ENCODE results near the gene TMC6.
"Not testable (repeated sequence)": the region's sequence is repeated elsewhere in the genome, so short reads cannot be mapped to it uniquely, and the experiment has no call there.

Gene TMC6

GRCh38 chr17:78159575-78160158, 31.1 kb upstream of the TMC6 start:
- no peak for DNase-seq (ENCODE audit: low read depth in 2 of 2)

- no peak for DNase-seq (ENCODE audit: low read depth in 2 of 2)
Observed at GRCh38 chr17:78154903-78155811, 26.6 kb upstream of the TMC6 start.

DNA sequence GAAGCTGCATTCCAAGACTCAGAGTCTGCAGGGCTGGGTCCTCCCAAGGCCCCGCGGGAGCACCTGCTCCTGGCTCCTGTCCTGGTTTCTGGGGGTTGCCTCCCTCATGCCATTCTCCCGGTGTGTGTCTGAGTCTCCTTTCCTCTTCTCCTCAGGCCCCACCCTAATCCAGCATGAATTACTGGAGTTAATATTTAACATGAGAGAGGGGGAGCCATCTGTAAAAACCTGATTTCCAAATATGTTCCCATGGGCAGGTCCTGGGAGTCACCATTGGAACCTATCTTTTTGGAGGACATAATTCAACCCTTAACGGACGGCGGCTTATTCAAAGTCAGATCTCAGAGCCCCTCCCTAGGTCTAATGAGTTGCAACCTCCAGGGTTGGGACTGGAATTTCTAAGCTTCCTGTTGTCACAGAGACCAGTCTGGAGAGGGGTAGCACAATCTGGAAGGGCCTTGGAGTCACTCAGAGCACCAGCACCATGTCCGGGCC, 23.0 kb upstream of the TMC6 start:
- no peak for DNase-seq (ENCODE audit: low read depth in 2 of 2)

DNA sequence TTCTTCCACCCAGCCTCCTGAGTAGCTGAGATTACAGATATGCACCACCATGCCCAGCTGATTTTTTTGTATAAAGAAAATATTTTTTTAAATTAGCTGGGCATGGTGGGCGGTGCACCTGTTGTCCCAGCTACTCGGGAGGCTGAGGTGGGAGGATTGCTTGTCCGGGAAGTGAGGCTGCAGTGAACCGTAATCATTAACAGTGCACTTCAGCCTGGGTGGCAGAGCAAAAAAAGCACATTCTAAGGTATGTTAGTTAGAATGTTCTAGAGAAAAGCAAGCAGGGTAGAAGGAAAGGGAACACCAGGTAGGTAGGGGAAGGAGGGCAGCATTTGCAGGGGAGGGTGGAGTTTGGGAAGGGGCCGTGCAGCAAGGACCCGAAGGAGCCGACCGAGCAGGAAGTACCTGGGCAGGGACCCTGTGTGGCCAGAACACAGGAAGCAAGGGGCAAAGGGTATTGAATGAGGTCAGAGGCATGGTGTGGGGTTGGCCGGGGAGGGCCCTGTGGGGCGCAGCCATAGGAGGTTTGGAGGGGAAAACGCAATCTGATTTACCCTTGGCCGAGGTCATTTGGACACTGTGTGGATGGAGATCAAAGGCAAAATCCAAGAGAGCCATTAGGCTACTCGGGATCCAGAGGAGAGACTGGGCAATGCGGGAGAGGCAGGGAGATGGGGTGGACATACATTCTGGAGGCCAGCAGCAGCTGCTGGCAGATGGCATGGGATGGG, 19.9 kb upstream of the TMC6 start:
- DNase-seq (ENCODE audit: low read depth in 2 of 2): no peak

- no peak for DNase-seq (ENCODE audit: low read depth in 2 of 2)
Observed at GRCh38 chr17:78147315-78147998, 18.9 kb upstream of the TMC6 start.

- DNase-seq (ENCODE audit: low read depth in 2 of 2): no peak
Observed at GRCh38 chr17:78146881-78147280, 18.3 kb upstream of the TMC6 start.

DNA sequence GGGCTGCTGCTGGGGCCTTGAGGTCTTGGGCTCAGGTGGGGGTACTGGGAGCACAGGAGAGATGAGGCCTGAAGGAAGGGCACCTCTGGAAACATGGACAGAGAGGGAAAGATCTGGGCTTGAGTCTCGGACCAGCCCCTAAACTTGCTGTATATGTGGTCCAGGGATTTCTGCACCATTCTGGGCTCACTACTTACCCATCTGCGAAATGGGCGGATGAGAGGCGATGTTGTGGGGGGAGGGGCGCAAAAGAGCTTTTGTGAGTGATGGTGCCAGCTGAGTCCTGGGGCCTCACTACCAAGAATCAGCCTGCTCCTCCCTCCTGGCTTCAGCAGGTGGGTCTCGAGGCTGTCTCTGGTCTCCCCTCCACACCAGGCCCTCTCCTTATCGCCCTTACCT, 17.9 kb upstream of the TMC6 start:
- DNase-seq (ENCODE audit: low read depth in 2 of 2): no peak

DNA sequence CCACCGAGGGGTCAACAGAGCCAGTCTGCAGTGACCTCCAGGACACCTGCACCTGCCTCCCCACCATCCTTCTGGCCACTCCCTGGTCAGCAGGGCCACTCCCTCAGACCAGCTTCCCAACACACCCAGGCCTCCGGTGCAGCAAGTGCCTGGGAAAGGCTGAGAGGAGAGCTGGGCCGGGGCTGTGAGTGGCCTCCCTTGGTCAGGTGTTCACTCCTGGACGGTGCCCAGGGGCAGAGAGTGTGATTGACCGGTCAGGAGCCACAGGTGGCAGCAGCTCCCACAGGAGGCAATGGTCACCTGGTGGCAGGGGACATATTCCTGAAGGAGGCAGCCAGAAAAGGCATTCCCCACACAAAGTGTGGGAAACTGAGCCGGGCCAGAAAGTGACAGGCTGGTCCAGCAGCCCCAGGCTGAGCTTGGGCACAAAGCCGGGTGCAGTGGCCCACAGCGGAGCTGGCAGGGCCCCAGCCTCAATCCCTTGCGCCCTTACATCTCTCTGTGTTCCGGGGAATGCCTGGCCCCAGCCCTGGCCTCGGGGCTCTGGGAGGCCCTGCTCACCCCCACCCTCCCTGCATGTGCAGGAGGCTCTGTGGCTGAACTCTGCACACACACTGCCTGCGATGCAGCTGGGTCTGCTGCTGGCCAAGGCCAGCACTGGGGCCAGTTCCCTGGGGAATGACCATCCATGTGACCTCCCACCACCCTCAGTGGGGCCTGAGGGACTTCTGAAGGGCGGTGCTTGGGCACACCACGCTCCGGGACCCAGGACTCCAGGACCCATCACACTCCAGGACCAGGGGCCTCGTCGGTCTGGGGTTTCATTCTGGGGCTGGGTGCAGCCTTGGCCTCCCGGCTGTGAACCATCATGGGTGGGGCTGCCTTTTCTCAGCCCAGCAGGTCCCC, 16.4 kb upstream of the TMC6 start:
- DNase-seq (ENCODE audit: low read depth in 2 of 2): no peak

GRCh38 chr17:78144147-78144719, 15.7 kb upstream of the TMC6 start:
- no peak for DNase-seq (ENCODE audit: low read depth in 2 of 2)

- no peak for DNase-seq (ENCODE audit: low read depth in 2 of 2)
Observed at GRCh38 chr17:78143214-78144146, 14.9 kb upstream of the TMC6 start.

- DNase-seq (ENCODE audit: low read depth in 2 of 2): no peak
Observed at GRCh38 chr17:78142119-78142861, 13.7 kb upstream of the TMC6 start.

DNA sequence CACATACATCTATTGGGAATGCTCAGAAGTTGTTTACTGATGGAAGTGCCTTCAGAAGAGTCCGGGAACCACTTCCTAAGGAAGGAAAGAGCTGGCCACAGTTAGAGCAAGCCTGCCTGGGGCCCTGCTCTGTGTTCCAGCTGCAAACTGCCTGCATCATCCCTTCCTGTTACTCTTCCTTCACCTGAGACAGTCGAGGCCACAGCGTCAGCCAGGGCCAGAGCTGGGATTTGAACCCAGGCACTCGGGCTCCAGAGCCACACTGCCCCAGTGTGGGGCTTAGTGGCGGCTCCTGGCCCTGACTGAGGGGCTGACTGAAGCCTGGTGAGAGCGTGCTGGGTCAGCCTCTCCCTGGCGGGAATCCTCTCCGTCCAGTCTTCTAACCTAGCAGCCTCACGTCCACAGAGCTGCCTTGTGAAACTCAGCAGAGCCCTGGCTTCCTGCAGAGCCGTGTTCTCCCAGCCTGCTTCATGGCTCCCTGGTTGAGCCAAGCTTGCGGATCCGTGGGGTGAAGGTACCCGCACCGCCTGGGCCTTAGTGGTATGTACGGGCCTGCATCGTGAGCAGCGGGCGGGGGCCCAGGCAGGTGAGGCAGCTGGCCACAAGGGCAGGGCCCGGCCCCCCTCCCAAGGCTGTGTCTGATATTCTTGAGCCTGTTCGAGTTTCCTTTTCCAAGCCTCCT, 13.0 kb upstream of the TMC6 start:
- no peak for DNase-seq (ENCODE audit: low read depth in 2 of 2)

DNA sequence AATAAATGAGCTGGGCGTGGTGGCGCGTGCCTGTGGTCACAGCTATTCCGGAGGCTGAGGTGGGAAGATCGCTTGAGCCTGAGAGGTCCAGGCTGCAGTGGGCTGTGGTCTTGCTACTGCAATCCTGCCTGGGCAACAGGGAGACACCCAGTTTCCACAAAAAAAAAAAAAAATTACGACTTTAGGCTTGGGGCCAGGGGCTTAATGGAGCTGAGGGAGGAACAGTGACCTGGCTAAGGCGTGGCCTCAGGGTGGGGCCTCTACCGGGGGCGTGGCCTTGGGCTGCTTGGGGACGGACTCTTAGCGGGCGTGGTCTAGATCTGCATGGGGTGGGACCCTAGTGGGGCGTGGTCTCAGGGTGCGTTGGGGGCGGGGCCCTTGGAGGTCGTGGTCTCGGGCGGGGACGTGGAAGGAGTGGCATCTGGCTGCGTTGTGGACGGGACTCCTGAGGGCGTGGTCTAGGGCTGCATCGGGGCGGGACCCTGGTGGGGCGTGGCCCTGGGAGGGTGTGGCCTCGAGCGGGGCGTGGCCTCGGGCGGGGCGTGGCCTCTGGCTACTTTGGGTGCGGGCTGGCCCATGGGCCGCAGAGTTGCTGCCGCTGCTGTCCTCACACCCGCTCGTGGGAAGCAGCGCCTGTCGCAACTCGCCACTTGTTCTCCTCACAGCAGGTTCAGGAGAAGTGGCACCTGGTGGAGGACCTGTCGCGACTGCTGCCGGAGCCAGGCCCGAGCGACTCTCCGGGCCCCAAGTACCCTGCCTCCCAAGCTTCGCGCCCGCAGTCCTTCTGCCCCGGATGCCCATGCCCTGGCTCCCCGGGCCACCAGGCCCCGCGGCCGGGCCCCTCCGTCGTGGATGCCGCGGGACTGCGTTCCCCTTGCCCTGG, 11.9 kb upstream of the TMC6 start:
- peak; percentile 83 to 86 for DNase-seq (ENCODE audit: low read depth in 2 of 2)

DNA sequence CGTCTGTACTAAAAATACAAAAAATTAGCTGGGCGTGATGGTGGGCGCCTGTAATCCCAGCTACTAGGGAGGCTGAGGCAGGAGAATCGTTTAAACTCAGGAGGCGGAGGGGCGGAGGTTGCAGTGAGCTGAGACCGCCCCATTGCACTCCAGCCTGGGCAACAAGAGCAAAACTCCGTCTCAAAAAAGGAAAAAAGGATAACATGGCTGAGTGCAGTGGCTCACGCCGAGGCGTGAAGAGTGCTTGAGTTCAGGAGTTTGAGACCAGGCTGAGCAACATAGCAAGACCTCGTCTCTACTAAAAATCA, 11.3 kb upstream of the TMC6 start:
- not testable (repeated sequence) for DNase-seq (ENCODE audit: low read depth in 2 of 2)

- DNase-seq (ENCODE audit: low read depth in 2 of 2): no peak
Observed at GRCh38 chr17:78138204-78139060, 9.9 kb upstream of the TMC6 start.

Data from stimulated activated CD4-positive, alpha-beta T cell treated with anti-CD3 and anti-CD28 coated beads, Interleukin-1b, Interleukin-23, amount 100 ng/mL, for 1 hour (primary cell).